Umbilical cord (tissue), 2 donors: ENCODE measurements around the gene USP54. TPM values are rescaled to one million over a fixed set of nuclear protein-coding genes. Genes with fewer than 3 reads are reported as not detected.

Source experiments
- DNase-seq: peaks from one replicate; pipeline ENCODE4 v3.0.0-alpha.2; 2015; ENCODE audit warnings: low spot score
- total RNA-seq: library from RNA; depleted of rRNA; stranded (reverse); fragments of >200 nt; gene quantifications from one replicate; pipeline ENCODE4 v1.2.3, GENCODE V29; 2014; ENCODE audit warnings: low replicate concordance; ENCODE audit not compliant: insufficient read depth

Gene USP54
- total RNA-seq, 1 donor from 2014 or later: 8.4 TPM

DNA sequence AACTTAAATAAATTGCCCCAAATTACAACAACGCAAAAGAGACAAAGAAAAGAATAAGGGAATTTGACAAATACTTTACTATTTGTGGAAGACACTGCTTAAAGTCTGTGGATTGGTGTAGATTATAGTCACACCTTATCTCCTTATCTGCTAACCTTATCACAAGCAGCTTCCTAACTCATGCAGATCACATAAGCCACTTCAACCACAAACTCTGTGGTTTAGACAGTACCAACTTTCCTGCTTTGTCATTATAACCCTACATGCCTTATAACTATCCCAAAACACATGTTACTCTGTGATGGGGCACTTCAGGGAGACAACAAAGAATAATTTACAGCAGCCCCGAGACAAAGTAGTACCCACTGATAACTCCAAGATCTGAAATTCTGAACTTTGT, 53.9 kb downstream of the USP54 start:
- DNase-seq: no peak

DNA sequence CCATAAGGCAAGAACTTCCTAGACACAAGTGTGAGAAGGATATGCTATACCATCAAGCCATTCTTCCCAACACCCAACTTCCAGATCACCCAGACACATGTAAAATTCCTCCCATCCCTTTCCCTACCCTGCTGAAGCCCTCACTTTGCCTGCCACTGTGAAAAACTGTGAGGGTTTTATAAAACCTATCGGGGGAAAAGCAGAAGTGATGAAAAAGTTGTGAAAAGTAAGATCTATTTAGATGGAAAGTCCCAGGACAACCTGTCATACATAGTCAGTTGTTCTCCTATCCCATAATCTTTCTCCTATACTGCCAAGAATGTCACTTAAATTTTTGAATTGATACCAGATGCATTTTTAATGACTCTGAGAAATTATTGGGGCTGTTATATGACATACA, 56.3 kb downstream of the USP54 start:
- no peak for DNase-seq

DNA sequence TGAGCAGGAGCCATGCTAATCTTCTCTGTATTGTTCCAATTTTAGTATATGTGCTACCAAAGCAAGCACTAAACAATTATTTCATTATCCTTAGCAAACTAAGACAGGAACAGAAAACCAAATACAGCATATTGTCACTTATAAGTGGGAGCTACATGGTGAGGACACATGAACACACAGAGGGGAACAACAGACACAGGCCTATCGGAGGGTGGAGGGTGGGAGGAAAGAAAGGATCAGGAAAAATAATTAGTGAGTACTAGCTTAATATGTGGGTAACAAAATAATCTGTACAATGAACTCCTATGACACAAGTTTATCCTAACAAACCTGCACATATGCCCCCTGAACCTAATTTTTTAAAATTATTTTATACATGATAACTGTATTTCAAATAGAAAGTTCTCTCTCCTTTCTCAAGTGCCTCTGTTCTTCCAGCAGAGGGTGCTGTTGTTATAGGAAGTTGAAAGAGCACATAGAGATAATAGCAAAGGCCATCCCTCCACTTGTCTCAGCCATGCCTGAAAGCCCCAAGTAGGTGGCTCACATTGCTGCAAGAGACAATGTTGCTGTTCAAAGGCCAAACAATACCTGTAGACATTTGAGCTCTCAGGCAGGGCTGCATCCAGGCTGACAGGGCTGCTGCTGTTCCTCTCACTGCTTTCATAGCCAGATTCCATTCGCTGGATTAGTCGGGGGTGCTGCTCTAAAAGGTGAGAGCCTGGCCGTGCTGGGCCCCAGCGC, 61.9 kb downstream of the USP54 start:
- peak; percentile 76 for DNase-seq

DNA sequence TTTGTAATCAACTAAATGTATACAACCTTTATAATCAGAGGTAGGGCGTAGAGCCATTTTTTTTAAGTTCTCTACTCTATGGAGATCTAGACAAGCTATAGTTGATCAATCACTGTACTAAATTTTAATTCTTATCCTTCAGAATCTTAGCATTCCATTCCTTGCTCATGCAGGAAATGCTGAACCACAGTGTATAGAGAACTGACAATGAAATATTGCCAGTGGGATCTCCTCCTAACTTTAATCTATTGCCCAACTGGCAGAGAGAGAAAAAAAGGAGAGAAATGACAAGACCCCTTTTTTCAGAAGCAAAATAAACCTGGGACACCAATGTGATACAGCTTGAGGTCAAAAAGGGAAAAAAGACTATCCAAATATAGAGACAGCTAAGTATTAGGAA, 68.9 kb downstream of the USP54 start:
- no peak for DNase-seq

DNA sequence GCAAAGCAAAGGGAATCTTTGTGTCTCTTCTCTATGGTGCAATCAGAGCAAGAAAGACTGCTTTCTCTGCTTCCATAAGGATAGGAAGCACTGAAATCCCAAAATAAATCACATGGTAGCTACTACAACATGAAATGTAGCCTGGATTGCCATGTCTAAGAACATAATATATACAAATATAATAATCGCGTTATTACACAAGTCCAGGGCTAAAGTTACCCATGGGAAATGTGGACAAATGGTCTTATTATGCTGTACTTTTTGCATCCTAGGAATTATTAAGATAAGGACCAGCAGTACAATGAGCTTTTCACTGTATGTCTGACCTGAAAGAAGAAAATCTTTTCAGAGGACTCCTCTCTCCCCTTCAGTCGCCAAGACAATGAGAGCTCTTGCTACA, 71.8 kb downstream of the USP54 start:
- DNase-seq: no peak

DNA sequence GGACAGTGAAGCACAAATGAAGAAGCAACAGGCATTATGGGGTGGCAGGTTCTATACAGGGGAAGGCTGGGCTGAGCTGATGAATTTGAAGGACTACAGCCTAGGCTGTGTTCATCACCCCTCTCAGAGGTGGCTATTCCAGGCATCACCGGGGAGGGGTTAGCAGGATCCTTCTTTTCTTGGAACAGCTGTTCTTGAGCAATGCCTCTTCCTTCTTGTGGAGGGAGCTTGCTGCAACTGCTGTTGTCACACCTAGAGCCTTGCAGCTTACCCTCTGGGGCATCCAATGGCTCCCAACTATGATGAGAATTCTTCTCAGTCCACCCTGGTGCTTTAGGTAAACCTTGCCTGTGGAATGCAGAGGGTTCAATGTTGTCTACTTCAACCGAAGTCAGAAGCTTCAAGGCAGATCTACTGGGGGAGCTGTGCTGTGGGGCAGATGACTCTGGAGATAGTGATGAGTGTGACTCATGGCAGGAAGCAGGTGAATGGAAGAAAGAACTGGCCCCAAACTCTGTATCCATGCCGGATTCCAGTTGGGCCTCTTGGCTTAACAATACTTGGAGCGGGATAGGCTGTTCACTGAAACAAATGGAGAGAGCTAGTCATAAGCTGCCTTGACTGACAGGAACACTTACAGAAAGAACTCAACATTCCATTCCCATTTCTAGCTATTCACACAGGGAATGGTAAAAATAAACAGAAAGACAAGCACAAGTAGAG, 73.8 kb downstream of the USP54 start:
- DNase-seq: no peak

DNA sequence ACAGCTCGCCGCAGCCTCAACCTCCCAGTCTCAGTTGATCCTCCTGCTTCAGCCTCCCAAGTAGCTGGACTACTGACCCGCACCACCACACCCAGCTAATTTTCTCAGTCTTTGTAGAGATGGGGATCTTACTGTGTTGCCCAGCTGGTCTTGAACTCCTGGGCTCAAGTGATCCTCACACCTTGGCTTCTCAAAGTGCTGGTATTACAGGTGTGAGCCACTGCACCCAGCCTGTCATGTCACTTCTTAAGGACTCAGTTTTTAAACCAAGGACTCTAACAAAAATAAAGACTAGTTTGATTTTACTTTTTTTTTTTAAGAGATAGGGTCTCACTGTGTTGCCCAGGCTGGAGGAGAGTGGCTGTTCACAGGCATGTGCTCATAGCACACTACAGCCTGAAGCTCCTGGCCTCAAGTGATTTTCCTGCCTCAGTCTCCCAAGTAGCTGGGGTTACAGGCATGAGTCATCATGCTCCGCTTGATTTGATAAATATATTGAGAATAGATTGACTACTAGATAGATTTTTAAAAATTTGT, 78.9 kb downstream of the USP54 start:
- no peak for DNase-seq

DNA sequence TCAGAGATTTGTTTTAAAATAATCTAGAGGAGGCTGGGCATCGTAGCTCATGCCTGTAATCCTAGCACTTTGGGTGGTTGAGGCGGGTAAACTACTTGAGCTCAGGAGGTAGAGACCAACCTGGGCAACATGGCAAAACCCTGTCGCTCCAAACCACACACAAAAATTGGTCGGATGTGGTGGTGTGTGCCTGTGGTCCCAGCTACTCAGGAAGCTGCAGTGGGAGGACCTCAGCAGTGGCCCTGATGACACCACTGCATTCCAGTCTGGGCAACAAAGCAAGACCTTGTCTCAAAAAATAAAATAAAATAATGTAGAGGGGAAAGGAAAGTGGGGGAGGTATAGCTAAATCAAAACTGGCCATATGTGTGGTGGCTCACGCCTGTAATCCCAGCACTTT, 81.4 kb downstream of the USP54 start:
- no peak for DNase-seq

DNA sequence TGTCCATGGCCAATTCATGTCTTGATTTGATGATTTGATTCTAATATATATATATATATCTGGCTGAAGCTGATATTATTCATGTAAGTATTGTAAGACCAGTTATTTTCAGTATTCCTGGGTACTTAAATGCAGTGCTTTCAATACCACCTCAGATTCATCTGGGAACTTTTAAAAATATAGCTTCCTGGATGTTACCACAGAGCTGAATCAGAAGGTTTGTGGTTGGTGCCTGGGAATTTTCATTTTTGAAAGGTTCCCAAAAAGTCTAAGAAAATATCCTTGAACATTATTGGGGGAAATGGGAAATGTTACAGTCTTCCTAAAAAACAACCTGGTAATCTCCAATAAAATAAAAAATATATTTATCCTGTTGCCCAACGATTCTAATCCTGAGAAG, 84.7 kb downstream of the USP54 start:
- no peak for DNase-seq

DNA sequence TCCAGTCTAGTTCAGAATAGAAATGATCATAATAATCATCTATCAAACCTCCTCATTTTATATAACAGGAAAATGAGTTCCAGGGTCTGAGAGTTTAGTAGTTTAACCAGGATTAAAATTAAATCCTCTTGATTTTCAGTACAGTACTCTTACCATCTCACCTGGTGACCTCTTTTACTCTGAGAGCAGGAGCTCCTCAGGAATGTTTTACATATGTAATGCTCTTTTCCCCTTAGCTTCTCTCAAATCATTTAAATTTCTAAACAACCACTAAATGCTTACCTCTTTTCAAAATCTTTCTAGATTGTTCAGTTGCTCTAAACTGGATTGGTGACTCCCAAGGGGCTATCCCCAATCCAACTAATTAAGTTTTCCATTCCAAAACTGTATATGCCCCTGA, 85.1 kb downstream of the USP54 start:
- DNase-seq: no peak

DNA sequence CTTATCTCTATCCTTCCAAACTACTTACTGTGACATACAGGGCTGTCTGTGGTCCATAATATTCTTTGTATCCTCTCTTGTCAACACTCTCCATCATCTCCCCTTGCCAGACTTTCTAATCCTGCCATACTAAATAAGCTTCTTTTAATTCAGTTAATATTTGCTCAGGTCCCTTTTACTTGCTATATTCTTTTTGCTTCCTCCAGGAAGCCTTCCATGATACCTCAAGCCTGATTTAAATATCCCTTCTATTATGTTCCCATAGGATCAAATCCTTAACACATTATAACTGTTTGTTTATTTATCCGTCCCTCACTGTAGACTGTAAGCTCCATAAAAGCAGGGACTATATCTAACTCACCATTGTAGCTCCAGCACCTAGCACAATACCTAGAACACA, 88.1 kb downstream of the USP54 start:
- DNase-seq: no peak

DNA sequence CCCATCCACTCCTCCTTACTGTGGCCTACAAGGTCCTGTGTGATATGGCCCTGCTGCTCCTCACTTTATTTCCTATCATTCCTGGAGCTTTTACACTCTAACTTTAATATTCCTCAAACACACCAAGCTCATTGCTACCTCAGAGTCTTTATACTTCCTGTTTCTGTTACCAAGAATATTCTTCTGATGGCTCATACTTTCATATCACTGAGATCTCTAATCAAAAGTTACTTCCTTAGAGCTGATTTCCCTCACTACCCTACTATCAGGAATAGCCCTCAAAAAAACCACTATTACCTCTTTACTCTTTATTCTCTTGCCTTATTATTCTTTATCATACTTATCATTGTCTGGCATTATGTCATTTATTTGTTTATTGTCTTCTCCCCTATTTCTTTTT, 89.5 kb downstream of the USP54 start:
- no peak for DNase-seq

DNA sequence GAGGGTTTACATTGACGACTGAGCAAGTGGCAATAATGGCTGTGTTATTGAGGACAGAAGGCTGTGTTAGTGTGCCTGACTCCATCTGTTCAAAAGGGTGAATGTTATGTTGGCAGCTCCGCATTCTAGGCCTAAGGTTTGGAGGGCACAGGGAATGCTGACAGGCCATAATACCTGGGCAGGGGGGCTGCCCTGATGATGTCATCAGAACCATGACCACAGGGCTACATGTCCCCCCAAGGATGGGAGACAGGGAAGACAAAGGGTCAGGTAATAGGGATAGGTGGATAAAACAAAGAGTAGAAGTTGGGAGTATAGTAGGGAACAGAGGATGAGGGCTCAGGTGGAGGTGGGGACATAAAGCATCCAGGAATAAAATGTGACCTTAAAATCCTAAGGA, 93.5 kb downstream of the USP54 start:
- no peak for DNase-seq

DNA sequence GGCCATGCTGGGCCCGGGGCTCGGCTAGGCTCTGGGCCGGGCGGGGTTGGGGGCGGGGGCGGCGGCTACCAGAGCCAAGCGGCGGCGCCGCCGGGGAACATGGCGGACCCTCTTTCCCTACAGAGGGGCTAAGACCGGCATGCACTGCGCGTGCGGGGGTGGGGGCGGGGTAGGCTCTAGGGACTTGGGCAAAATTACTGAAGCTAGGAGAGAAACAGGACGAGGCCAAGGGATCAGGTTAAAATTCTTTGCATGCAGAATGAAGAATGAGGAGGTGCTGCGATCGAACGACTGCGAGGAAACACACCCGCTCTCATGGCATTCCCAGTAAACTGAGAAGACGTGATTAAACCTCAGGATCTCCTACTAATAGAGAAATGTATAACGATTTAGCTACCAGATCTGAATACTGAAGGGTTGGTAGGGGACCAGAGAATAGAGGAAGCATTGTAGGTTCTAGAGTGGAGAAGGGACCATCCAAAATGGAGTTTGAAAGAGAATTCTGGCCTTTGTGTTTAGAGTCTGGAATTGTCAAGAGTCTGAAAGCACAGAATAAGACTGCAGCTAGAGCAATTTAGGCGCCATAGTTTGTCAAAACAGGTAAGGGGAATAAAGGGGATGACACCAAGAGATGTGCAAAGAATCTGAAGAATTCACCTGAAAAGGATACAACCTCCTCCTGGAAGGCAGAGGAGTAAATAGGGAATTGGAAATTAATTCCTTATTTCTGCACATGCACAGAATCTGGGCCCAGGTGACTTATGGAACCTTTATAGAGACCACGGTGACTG, 95.1 kb downstream of the USP54 start, which contains the start of gene PPP3CB:
Gene PPP3CB (minus strand): TSS at position 141 of the 791 bp plus-strand sequence. CDS start 135 bp downstream, at position 6.
- peak; percentile 98 for DNase-seq

DNA sequence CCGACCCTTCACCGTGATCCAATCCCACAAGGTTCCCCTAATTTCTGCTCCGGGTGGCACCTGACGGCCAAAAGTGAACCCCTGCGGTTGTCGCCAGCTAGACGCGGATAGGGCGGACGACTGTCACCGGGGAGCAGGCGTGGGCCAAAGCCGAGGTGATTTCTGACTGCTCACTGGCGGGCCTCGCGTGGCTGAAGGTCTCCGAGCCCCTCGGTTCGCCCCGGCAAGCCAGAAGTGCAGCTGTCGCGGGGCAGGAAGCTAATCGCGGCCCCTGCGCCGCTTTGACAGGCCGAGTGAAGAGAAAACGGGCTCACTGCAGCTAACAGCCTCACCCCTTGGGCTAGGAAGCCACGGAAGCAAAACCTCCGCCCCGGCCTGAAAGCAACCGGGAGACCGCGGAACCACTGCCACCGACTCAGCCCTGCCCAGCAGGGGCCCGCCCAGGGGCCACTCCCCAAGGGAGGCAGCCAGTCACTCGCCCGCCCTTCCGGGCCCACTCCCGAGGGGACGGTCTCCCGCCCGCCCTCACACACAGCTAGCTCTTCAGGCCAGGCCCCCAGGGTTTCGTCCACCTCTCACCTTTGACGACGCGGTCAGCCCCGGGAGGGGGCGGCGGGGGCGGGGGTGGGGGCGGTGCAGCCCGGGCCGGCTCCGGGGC, 95.8 kb downstream of the USP54 start:
- DNase-seq: peak; percentile 82

DNA sequence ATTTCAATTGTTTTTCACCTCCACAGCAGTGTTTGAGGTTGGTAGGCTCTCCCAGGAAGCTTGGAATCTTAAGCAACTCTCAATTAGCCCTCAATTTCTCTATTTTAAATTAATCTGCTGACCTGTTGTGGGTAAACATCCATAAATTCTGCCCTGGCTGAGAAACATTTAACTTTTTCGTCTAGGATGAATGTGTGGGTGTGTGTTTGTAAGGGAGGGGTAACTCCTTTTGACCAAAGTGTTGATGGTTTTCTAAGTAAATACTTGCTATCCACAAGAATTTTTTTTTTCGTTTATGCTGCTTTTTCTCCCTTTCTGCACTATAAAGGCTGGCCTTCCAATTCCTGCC, 96.3 kb downstream of the USP54 start:
- DNase-seq: no peak

DNA sequence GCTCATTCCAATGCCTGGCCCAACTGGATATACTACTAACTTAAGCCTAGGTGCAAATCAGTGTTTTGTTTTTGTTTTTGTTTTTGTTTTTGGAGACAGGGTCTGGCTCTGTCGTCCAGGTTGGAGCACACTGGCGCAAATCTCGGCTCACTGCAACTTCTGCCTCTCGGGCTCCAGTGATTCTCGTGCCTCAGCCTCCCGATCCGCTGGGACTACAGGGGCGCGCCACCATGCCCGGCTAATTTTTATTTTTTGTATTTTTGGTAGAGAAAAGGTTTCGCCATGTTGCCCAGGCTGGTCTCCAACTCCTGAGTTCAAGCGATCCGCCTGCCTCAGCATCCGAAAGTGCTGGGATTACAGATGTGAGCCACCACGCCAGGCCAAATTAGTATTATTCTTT, 96.9 kb downstream of the USP54 start:
- DNase-seq: no peak

DNA sequence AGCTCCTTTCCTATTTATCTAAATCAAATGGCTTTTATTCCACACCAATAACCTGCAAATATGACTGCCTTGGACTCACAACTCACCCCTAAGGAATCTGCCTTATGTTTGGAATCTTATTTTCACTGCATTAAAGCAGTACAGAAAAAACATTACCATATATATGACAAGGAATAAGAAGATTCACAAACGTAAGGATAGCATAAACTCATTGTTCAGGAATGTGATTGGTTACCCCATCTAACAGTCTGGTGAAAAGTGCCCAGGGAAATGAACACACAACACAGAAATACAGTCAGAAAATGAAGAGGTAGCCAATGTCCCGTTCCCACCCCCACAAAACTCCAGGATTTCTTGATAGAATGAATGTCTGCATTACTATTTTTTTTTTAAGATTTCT, 97.4 kb downstream of the USP54 start:
- DNase-seq: peak; percentile 6

DNA sequence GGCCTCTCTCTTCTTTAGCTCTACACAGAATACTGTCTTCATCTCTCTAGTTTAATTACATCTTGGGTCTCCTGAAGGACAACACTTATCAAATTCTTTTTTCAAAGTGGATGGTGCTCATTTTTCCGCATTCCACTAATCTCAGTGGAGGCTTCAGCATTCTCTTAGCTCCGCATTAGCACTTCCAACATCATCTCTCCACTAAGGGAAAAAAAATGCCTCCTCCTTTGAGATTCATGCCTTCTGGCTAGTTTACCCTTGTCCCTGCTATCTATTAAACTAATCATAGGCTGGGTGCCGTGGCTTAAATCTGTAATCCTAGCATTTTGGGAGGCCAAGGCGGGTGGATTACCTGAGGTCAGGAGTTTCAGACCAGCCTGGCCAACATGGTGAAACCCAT, 104.5 kb downstream of the USP54 start:
- no peak for DNase-seq

DNA sequence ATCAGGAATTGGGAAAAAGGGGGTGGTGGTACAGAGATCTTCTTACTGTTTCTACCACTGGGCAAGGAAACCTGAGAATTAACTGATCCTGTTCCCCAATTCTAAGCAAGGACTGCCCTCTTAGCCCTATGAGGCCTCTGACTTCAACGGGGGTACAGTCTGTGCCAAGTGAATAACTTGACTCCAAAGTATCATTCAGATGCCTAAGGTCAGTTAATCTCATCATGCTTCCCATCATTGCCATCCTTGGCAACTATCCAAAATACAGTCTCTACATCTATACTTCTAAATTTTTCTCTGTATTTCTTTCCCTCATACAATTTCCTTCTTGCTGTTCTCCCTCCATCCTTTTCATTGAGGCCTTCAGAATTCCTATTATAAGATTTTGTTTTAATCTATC, 105.8 kb downstream of the USP54 start:
- no peak for DNase-seq

DNA sequence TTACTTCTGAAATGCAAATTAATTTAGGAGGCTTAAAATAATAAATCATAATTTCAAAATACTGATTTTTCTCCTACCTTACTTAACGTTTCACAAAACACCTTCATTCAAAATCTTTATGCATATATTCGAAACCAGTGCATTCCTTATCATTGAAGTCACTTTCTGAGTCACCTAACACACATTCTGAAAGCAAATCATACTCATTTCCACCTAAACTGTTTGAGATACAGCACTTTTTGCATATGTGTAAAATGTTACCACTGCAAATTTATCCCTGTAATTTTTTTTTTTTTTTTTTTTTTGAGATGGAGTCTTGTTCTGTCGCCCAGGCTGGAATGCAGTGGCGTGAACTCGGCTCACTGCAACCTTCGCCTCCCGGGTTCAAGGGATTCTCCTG, 111.0 kb downstream of the USP54 start:
- DNase-seq: no peak

DNA sequence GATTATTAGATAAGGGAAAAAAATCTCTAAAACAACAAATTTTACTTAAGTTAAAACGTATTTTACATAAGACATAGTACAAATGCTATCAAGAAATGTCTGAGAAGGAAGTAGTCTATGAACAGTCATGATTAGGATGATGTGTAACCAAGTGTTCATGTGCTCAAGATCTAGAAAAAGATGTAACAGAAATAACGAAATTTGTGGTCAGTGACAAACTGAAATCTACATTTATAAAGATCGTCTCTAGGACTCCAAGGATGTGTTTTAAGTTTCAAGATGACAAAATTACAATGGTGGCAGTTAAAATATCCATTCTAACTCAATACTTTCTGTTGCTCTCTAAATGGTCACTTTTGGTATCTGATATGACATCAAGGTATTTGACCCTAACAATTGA, 112.5 kb downstream of the USP54 start:
- DNase-seq: no peak
